HG03469 (cell line): ENCODE measurements around the gene FRMD4A.
"Not testable (repeated sequence)": the region's sequence is repeated elsewhere in the genome, so short reads cannot be mapped to it uniquely, and the experiment has no call there.

Source experiments
- ATAC-seq: cut with Tn5 transposase; IDR thresholded peaks from one replicate; pipeline ENCODE4 v1.9.1; 2021; ENCODE audit warnings: mild to moderate bottlenecking, moderate library complexity, moderate number of reproducible peaks; ENCODE audit not compliant: unreplicated experiment

The FRMD4A gene

DNA sequence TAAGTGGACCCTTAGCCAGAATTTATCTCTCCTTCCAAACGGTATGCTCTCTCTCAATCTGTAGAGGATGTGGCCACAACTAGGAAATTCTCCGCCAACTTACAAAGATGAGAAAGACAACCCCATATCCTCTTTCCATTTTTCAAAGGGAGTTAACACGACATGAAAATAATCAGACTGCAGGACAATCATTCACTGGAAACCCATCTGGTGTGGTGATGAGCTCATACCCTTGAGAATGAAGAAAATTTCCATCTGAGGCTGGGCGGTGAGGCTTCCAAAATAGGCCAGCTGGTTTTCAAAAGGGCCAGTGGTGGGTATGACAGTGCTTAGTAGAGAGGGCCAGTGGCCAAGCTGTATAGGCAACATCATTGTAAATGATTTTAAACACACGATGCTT lies 369.6 kb downstream of the FRMD4A start:
- no peak for ATAC-seq

DNA sequence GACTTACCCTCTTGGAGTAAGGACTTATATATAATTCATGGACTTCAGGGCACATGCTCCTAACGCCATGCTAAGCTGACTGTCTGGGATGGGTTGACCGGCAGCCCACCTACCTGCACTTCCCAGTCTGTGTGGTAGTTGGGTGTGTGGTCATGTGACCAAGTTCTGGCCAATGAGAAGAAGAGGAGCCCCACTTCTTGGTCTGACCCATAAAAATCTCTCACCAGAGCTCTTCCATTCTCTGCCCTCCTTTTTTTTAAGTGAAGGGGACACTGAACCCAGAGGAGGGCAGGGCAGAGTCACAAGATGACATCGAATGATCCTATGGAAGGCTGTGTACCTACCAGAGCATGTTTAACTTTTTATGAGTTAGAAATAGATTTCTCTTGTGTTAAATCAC lies 370.1 kb downstream of the FRMD4A start:
- ATAC-seq = no peak

DNA sequence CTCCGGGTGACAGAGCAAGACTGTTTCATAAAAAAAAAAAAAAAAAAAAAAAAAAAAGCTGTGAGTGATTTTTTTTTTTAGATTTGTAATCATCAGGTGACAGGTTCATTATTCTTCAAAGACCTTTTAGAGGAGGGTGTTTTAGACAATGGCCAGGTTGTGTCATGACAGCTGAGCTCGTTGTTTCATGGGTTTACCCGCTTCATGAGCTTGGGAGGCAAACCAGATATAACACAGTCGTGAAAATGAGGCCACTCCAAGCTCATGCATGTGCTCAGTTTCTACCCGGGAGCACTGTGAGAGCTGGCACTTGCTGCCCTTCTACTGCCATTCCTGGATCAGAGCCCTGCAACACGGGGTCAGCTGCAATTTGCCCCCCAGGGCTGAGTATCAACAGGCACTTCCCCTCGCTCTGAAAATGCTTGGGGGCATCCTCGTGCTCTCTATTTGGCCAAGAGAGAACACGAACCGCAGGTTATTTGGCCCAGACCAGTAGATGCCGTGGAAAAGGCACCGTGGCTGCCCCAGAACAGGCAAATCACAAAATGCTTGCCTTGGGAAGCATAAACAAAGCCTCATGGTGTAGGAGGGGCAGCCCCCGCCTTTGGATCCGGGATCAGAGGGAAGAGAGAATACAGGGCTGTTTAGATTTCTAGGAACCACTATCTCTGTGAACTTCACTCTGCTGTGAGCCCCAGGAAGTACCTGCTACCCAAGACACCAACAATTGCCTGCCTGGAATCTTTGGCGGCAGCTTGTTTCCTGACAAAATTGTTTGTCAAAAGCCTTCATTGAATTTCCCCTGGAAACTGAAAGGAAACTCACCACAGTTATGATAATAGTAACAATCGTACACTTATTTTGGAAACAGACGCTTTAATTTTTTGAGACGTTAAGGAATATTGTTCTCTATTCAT lies 371.0 kb downstream of the FRMD4A start:
- ATAC-seq = no peak

DNA sequence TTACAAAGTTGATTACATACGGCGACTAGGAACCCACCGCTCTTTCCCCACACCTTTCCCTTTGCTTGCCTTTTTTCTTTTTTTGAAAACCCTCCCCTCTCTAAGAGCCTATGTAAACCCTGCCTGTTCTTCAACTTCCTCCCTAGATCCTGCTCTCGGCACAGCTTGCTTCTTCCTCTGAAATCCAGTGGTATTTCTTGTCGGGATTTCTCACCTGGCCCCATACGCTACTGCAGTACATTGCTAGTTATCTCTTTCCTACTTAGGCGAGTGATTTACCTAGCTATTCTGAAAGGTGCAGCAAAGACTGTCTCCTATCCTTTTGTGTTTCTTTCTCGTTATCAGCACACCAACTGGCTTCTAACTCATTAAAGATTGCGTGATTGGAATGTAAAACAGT lies 372.9 kb downstream of the FRMD4A start:
- no peak for ATAC-seq

DNA sequence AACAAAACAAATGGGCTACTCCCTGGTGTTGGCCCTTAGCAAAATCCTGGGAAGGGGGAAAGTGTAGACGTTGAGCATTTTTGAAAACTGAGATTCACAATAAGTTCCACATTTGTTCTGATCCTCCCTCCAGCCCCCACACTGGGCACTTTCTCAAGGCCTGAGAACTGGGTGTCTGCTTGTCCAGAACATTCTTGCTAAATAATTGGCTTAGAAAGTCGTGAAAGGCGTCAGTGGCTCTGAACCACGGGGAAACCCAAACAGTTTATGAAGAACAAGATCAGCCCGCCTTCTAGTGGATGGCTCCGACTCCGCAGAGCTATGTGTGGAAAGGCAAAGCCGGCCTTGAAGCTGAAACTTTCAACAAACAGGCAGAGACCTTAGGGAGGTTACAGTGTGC lies 373.9 kb downstream of the FRMD4A start:
- ATAC-seq = no peak

DNA sequence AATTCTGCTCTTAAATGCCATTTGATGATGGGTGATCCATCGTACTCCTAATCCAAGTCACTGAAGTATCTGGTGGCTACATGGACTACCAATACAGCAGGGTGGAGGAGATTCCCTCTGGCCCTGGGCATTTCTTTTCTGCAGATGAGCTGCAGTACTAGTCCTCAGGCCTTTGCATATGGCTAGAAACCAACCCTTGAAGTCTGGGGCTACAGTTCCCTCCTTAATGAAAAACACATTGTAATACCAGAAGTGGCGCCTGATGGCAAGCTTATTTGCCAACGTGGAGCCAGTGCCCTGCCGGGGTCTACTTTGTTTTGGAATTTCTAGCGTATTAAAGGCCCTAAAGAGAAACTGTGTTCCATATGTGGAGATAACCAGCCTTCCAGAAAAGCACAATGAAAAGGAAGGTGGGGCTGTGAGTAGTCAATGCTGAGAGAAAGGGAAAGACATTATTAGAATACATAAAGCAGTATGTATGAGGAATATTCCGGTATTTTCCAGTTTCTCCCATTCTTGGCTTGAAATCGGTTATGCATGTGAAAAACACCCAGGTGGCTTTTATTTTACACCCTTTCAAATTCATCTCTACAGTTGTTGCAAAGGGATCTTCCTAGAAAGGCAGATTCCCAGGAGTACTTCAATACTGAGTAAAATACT lies 375.2 kb downstream of the FRMD4A start:
- ATAC-seq = no peak

DNA sequence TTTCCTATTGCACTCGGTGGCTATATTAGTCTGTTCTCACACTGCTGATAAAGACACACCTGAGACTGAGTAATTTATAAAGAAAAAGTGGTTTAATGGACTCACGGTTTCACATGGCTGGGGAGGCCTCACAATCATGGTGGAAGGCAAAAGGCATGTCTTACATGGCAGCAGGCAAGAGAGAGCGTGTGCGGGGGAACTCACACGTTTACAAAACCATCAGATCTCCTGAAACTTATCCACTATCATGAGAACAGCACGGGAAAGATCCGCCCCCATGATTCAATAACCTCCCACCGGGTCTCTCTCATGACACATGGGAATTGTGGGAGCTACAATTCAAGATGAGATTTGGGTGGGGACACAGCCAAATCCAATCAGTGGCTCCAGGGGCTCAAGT lies 376.5 kb downstream of the FRMD4A start:
- ATAC-seq = not testable (repeated sequence)

DNA sequence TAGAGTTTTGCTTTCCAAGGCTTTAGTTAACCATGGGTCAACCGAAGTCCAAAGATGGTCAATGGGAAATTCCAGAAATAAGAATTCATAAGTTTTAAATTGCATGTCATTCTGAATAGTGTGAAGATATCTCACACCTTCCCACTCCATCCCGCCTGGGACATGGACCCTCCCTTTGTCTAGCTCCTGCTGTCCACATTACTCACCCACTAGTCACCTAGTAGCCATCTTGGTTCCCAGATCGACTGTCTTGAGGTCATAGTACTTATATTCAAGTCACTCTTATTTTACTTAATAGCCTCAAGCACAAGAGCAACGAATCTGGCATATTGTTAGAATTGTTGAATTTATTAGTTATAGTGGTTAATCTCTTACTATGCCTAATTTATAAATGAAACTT lies 377.4 kb downstream of the FRMD4A start:
- ATAC-seq = no peak

DNA sequence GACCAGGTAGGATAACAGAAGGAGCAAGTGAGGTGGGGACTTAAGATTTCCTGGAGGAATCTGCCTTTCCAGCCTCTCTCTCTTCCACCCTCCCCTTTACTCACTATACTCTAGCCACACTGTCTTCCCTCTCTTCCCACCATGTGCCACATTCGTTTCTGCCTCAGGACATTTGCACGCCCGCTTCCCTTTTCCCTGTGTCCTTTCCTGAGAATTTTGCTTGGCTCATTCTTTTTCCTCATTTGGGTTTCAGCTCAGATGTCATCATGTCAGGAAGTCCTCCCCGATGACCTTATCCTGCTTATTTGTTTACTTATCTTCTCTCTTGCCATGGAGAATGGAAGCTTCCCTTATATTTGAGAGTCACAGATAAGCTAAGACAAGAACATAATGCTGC lies 380.2 kb downstream of the FRMD4A start:
- no peak for ATAC-seq

DNA sequence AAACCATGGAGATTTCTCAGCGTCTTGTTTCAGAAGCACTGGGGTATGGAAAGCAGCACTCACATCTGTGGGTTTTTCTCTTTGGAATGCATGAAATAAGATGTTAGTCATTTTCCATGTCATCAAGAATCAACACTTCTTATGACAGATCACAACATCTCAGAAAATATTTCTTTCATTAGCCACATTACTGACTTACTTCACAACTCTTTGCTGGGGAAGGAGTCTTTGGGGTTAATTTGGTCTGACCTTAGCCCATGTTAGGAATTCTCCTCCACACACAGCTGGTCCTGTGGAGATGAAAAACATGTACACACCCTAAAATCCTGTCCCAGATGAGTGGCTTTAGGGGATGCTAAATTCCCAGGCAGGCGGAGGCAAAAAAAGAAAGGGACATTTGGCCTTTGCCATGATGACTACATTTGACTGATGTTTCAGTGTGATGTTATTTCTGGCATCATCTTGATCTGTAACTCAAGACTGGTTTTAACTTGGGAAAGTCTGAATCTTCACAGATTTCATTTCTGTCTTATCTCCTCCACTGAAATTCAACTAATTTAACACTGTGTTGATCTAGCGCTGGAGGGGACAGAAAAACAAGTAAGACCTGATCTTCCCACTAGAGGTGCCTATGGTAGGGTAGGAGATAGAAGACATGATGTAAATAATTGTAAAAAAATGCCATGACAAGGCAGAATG lies 380.7 kb downstream of the FRMD4A start:
- no peak for ATAC-seq

DNA sequence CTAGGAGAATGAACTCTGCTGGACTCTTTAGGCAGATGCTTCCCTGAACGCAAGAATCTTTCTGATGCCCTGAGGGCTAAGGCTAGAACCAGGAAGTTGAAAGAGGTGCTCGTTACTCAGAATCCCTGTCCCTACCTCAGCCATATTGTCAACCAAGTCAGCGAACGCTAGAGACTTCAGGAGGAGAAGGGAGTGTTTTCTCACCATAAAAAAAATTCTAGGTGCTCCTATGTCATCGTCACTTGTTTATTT lies 384.6 kb downstream of the FRMD4A start:
- no peak for ATAC-seq

DNA sequence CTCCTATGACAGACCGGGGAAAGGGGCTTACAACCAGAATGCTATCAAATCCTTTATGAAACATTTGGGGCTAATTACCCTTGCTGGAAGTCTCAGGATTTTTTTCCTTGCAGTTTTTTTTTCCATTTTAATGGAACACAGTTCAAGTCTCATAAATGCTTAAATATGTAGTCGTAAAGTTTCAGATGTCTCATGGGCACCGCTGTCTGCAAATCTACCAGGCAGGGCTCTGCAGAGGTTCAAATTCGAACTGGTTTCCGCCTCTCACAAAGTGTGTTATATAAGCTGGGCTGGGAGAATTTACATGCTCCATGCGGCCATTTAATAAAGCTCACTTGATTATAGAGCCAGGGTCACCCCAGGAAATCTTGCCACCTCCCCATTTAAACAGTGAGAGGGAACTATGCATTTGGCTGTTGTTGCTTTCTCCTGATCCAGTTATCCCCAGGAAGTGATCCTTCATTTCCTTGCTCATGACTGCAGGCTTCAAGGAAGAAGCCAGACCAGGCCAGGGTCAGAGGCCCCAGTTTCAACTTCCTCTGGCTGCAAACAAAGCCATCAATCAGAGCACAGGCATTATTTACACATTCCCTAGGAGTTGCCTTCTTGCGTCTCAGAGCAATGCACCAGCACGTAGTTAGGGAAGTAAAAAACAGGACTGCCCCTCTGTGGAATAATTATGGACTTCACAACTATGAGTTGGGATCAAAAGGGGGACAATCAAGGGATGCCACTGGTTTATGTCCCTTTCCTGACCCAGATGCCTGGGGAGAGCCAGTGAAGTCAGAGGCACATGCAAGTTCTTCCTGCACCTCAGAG lies 385.1 kb downstream of the FRMD4A start:
- ATAC-seq = no peak

DNA sequence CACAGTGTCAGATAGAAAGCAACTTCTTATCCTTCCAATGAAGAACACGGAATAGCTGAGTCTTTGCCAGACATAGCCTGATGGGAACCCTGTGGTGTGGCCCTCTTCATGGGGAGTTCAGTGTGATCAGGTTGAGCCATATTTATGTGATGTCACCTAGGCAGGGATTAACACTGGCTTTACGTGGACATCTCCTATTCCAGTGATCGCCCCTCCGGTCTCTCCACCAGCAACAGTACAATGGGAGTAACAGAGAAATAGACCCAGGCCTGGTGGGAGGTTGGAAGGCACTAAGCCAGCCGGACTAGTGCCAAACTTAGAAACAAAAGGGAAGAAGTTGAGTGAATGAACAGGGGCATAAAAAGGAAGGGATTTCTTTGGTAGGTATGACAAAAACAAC lies 385.9 kb downstream of the FRMD4A start:
- no peak for ATAC-seq

DNA sequence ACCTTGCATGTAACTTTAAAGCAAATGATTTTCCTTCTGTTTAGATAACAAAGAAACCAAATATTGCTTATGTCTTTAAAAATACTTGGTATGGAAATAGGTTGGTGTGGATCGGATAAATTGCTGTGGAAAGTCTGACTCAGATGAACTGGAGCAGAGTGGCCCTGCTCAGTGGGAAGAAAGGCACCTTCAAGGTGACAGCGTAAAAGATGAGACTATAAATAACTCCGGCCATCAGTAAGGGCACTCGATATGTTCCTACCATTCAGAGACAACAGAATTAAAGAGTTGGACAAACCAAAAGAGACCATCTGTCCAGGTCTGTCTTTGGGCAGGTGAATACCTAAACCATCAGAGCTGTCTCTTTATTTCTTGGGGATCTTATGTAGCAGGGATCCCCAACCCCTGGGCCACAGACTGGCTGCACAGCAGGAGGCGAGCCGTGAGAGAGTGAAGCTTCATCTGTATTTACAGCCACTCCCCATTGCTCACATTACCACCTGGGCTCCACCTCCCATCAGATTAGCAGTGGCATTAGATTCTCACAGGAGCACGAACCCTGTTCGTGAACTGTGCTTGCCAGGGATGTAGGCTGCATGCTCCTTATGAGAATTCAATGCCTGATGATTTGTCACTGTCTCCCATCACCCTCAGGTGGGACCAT lies 386.9 kb downstream of the FRMD4A start:
- ATAC-seq = no peak

DNA sequence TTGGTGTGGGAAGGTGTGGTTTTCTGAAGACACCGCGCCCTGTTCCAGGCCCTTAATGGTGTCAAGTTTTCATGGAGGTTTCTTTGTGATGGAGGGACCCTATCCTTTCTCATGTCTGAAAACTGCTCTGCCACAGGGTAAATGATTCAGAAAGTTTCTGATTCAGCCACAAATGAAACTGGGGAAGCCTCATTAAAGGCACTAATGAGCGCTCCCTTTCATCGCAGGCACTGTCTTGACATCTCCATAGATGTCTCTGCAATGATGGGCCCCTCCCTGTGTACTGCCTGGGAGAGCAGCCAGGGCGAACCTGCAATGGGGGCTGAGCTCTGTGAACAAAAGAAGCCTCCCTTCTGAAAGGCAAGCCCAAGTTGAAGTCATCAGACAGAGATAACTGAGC lies 388.7 kb downstream of the FRMD4A start:
- peak; percentile 40 for ATAC-seq

DNA sequence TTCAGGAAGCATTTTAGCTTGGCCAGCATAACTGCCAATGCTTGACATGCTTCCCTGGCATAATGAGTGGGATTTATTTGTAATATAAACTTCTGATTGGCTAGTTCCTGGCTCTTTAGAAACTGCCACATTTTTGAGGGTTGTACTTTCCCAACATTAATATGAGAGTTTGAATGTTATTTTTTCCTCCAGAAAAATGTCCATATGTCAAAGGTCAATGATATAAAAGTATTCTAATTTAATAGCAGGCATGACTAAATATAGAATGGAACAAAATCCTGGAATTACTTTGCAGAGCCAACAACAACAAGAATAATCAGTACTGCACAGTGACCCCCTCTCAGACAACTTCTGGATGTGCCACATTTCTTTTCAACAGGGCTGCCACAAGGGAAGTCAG lies 391.3 kb downstream of the FRMD4A start:
- no peak for ATAC-seq

DNA sequence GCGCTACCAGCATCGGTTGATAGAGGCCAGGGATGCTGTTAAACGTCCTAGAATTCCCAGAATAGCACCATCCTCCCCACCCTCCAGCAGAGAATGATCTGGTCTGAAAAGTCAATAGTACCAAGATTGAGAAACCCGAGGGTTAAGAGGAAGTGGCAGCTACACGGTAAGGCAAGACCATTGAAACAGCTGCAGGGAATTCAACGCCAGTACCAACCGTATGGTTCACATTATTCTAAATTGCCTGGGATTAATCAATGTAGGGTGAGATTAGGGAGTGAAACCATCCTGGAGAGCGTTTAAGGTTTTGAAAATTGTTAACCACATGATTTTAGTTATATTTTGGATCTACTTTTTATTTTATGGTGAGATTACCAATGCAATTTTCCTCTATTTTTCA lies 391.8 kb downstream of the FRMD4A start:
- no peak for ATAC-seq

DNA sequence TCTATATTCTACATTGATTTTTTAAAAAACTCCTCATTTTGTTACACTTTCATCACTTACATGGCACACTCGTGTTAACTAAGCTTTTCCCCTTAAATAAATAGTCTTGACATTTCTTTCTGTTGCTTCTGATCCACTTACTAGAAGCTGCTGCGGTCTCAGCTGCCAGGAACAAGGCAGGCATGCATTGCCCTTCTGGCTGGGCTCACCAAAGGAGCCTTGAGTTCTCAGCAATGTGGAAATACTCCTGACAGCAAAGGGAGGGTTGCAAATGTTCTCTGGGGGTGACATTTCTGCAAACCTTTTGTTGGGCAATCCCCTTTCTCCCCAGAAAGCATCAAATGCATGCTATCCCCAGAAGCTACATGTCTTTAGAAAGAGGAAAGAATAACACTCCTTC lies 393.9 kb downstream of the FRMD4A start:
- no peak for ATAC-seq

DNA sequence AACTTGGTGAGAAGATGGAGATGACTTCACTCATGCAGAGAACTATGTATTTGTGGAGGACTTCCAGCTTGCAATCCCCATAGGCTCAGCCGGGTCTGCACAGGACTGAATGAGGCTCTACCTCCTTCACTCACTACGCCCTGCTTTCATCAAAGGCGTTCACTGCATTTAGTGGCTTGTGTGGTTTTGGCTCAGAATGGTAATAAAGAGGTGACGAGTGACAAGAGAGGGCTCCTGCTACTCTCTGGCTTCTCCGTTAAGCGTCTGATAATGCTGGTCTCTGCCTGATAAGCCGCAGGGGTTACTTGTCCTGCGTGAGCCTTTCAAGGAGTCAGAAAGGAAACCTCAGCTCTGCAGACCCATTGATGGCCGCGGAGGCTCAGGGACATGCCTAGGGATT lies 400.6 kb downstream of the FRMD4A start:
- ATAC-seq = no peak

DNA sequence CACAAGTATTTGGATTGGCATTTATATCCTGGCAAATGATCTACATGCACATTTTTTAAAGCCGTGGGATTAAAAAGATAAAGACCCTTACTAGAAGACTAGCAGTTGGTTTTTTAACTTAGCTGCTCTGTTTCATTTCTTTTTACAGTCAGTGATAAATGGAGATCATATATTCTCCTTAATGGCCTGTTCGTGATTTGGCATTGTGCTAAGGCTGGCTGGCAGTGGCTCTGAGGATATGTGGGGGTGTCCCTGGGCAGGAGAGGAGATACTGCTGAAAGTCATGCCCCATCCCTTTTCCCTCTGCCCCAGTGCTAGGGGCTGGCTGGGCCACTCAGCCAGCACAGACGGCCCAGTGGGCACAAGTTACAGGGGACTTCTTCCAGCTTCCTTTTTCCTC lies 402.3 kb downstream of the FRMD4A start:
- no peak for ATAC-seq
